HepG2 (cell line): Measurements from ENCODE around the gene PHAX. TPM values are rescaled to one million over a fixed set of nuclear protein-coding genes. Genes with fewer than 3 reads are reported as not detected.

Experiments used
- ATAC-seq: fragments of 200-7000 bp; cut with Tn5 transposase; 3 replicates; pipeline ENCODE4 v1.9.1; 2020; ENCODE audit warnings: mild to moderate bottlenecking, moderate library complexity
- BruUV-seq: library from RNA; stranded (reverse); fragments of 400-500 nt; replicated peaks from 2 replicates; lab custom pipeline; 2021; lab: Mats Ljungman, UMichigan
- CTCF ChIA-PET: fragments of 300-600 bp; formaldehyde crosslinking; extraction: SDS; loops from one replicate; lab custom pipeline; 2021; ENCODE audit warnings: low total read pairs, inconsistent platforms, low intra/inter-chr PET ratio; lab: Yijun Ruan, JAX
- POLR2A ChIA-PET: fragments of 350-600 bp; sonication (Branson Sonifier 250); formaldehyde crosslinking; loops from one replicate; lab custom pipeline; 2020; ENCODE audit warnings: antibody characterized with exemption, inconsistent platforms; lab: Yijun Ruan, JAX
- DNase-seq: peaks from one replicate; pipeline ENCODE4 v3.0.0-alpha.2; 2015; ENCODE audit warnings: low spot score
- FAIRE-seq: peaks from 3 replicates; lab custom pipeline; 2011; peaks lifted over from hg19 to GRCh38; lab: Jason Lieb, UNC
- H2AFZ ChIP-seq: one replicate; pipeline ENCODE4 v1.6.1; 2011; ENCODE audit warnings: low read length, inconsistent platforms
- H3K27ac ChIP-seq: fragments of 300-600 bp; 3 replicates; pipeline ENCODE4 v1.8.0; 2011; ENCODE audit warnings: mixed run types, mild to moderate bottlenecking, mixed read lengths, low read length, inconsistent platforms; ENCODE audit not compliant: insufficient read depth; ENCODE audit errors: extremely low read length
- H3K27me3 ChIP-seq, 2 experiments: fragments of 200-600 bp in 1 of 2; 2 replicates in 1 of 2; 3 replicates in 1 of 2; pipeline versions ENCODE4 v1.6.0 to v1.8.0; 2011; ENCODE audit warnings: low read length in 2 of 2, mild to moderate bottlenecking in 2 of 2, moderate library complexity in 2 of 2, inconsistent platforms in 1 of 2; ENCODE audit not compliant: insufficient read depth in 2 of 2, control insufficient read depth in 1 of 2
- H3K36me3 ChIP-seq, 2 experiments: fragments of 200-600 bp in 1 of 2; replicated peaks in 1 of 2; 2 replicates in 1 of 2; 3 replicates in 1 of 2; pipeline versions ENCODE4 v1.5.1 to v1.8.0; 2011; ENCODE audit warnings: low read length in 2 of 2, inconsistent platforms in 1 of 2; ENCODE audit not compliant: insufficient read depth in 2 of 2, control insufficient read depth in 1 of 2
- H3K4me1 ChIP-seq: 2 replicates; pipeline ENCODE4 v1.5.1; 2012; ENCODE audit warnings: low read length, inconsistent platforms; ENCODE audit not compliant: insufficient read depth
- H3K4me2 ChIP-seq: 2 replicates; pipeline ENCODE4 v1.6.0; 2011; ENCODE audit warnings: low read depth, low read length, inconsistent platforms
- H3K4me3 ChIP-seq, 3 experiments: fragments of 200-600 bp in 1 of 3; sonication (generic), shearing (Covaris generic) in 1 of 3; replicated peaks in 1 of 3; 2 replicates each; pipeline ENCODE4 v1.5.1; 2011 to 2016; ENCODE audit warnings: low read length in 3 of 3, inconsistent platforms in 2 of 3, low read depth in 2 of 3, mild to moderate bottlenecking in 2 of 3, control low read depth in 1 of 3, mixed read lengths in 1 of 3; ENCODE audit not compliant: insufficient read depth in 1 of 3
- H3K79me2 ChIP-seq: one replicate; pipeline ENCODE4 v1.6.1; 2011; ENCODE audit warnings: low read length, inconsistent platforms; ENCODE audit not compliant: insufficient read depth
- H3K9ac ChIP-seq: 2 replicates; pipeline ENCODE4 v1.6.0; 2011; ENCODE audit warnings: mild to moderate bottlenecking, low read depth, low read length, inconsistent platforms; ENCODE audit not compliant: insufficient read depth
- H3K9me3 ChIP-seq: 2 replicates; pipeline ENCODE4 v1.5.1; 2012; ENCODE audit warnings: mild to moderate bottlenecking, low read length
- H4K20me1 ChIP-seq: 2 replicates; pipeline ENCODE4 v1.6.0; 2011; ENCODE audit warnings: inconsistent platforms, mild to moderate bottlenecking, low read length, moderate library complexity; ENCODE audit not compliant: insufficient read depth
- AKAP8 ChIP-seq: sonication (generic); formaldehyde crosslinking; IDR thresholded peaks from 2 replicates; pipeline ENCODE4 v1.5.1; 2020; ENCODE audit warnings: mild to moderate bottlenecking, missing genetic modification reagents
- CC2D1A ChIP-seq: sonication (generic); formaldehyde crosslinking; IDR thresholded peaks from 2 replicates; pipeline ENCODE4 v1.8.1; 2023; ENCODE audit warnings: mild to moderate bottlenecking, missing genetic modification reagents
- ETV5 ChIP-seq: IDR thresholded peaks from 2 replicates; pipeline ENCODE4 v1.6.1; 2018; ENCODE audit warnings: missing biosample characterization, missing genetic modification reagents, inconsistent platforms, borderline replicate concordance
- HNRNPH1 ChIP-seq: fragments of 200-400 bp; formaldehyde crosslinking; optimal IDR thresholded peaks from 2 replicates; pipeline ENCODE3; 2017; ENCODE audit warnings: mild to moderate bottlenecking, low read depth, low read length
- KLF16 ChIP-seq, 2 experiments: sonication (generic) in 1 of 2; formaldehyde crosslinking in 1 of 2; IDR thresholded peaks; 2 replicates each; pipeline versions ENCODE4 v1.6.1 to v1.8.0; 2016 to 2023; ENCODE audit warnings: missing genetic modification reagents in 2 of 2, missing compliant biosample characterization in 1 of 2
- MAFG ChIP-seq: sonication (generic); formaldehyde crosslinking; IDR thresholded peaks from 2 replicates; pipeline ENCODE4 v1.5.1; 2020; ENCODE audit warnings: mild to moderate bottlenecking, missing genetic modification reagents
- MEF2D ChIP-seq: sonication (generic); formaldehyde crosslinking; IDR thresholded peaks from 2 replicates; pipeline ENCODE4 v1.5.1; 2020; ENCODE audit warnings: mild to moderate bottlenecking, missing genetic modification reagents
- NFKB2 ChIP-seq: sonication (generic); formaldehyde crosslinking; IDR thresholded peaks from 2 replicates; pipeline ENCODE4 v1.4.0; 2020; ENCODE audit warnings: missing genetic modification reagents, borderline replicate concordance
- NKX3-1 ChIP-seq: sonication (generic); formaldehyde crosslinking; IDR thresholded peaks from 2 replicates; pipeline ENCODE4 v1.5.0; 2020; ENCODE audit warnings: missing genetic modification reagents
- SKI ChIP-seq: fragments of 450-650 bp; IDR thresholded peaks from one replicate; pipeline ENCODE4 v1.6.1; 2018; ENCODE audit warnings: mild to moderate bottlenecking; ENCODE audit not compliant: partially characterized antibody
- ZNF33B ChIP-seq: sonication (generic); formaldehyde crosslinking; IDR thresholded peaks from 2 replicates; pipeline ENCODE4 v1.5.1; 2020; ENCODE audit warnings: mild to moderate bottlenecking, missing genetic modification reagents
- ZNF569 ChIP-seq: sonication (generic); formaldehyde crosslinking; IDR thresholded peaks from 2 replicates; pipeline ENCODE4 v1.5.0; 2020; ENCODE audit warnings: mild to moderate bottlenecking, missing genetic modification reagents, moderate library complexity, borderline replicate concordance
- WGBS: methylation state at CpG from one replicate; pipeline ENCODE4 v1.1.6; 2017; ENCODE audit warnings: low lambda C conversion rate; 5-methylcytosine and 5-hydroxymethylcytosine counted together
- in situ Hi-C: cut with HindIII; loops from 2 replicates; pipeline ENCODE4 v1.10.0; 2017; ENCODE audit warnings: low pct_unique_long_range_greater_than_20kb; ENCODE audit not compliant: extremely low pct_ligation_motif_present
- intact Hi-C: fragments of 100-400 bp; cut with micrococcal nuclease; formaldehyde crosslinking; loops from one replicate; pipeline ENCODE4 v1.10.0; 2022; ENCODE audit not compliant: unreplicated experiment
- polyA plus RNA-seq, 8 experiments: library from polyadenylated mRNA; depleted of rRNA in 3 of 8; stranded (reverse) in 7 of 8; unstranded in 1 of 8; fragments of >200 nt; fragmentation: Illumina TruSeq in 4 of 8; extraction: Trizol in 4 of 8; gene quantifications; 2 replicates each; pipeline versions ENCODE4 v1.2.1 to v1.2.3, GENCODE V29; 2011 to 2016; ENCODE audit warnings: low read depth in 4 of 8, missing spikeins in 1 of 8, mixed read lengths in 1 of 8; ENCODE audit not compliant: insufficient read depth in 1 of 8
- total RNA-seq, 5 experiments: library from RNA; depleted of rRNA; stranded (reverse); fragments of >200 nt; fragmentation: Illumina TruSeq; extraction: Trizol; gene quantifications; 2 replicates each; pipeline ENCODE4 v1.2.3, GENCODE V29; 2016; ENCODE audit warnings: low read depth in 1 of 5
- TF ChIP-seq, protein P1 (sequence below): conservative IDR thresholded peaks from 2 replicates; pipeline ENCODE4 v1.6.1; 2018; ENCODE audit warnings: missing genetic modification reagents
- TF ChIP-seq, protein P2 (sequence below): sonication (generic); formaldehyde crosslinking; IDR thresholded peaks from 2 replicates; pipeline ENCODE4 v1.4.0; 2020; ENCODE audit warnings: missing genetic modification reagents, borderline replicate concordance

PHAX gene
- total and polyA plus RNA-seq, 2 of the 13 experiments (the other 11 are each of a cell fraction or from before 2014, with no cell fraction given), result 20.0 to 59.7 TPM

DNA sequence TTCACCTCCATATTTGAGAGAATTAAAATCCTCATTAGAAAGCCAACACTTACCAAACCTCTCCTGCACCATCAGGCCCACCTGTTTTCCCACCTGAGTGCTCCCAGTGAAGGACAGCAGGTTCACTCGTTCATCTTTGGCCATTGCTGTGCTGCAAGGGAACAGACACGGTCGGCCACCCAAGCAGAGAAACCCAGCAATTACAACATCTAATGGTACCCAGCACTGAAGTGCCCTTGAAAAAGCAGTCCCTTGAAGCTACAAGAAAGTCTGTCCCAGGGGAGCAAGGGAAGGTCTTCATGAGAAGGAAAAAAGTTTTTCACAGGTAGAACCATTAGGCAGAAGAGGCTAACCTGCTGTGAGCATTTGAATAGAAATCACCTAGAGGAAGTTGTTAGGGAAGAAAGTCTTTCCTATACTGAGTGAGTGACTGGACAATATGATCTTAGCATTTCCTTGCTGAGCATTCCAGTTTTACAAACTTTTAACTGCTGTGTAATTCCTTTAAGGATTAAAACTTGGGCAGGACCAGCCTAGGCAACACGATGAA is 32.5 kb upstream of the PHAX start:
- Histone ChIP-seq H3K9ac (no peak overlapping the region), H3K27me3 (no peaks in the 10 kb centered on the region), H3K79me2 (no peaks in the 10 kb centered on the region), H2AFZ (no peak overlapping the region), H3K9me3 (no peaks in the 10 kb centered on the region), H3K4me1 (no peaks in the 10 kb centered on the region), H3K4me3 (no peak overlapping the region), H3K36me3 (peaks cover 8 to 59% of the 10 kb centered on the region in 2 experiments; a peak in 4 of 5 replicates), H3K4me2 (no peak overlapping the region), H4K20me1 (no peaks in the 10 kb centered on the region), H3K27ac (no peak overlapping the region)
- ChIA-PET CTCF (no interaction called here), POLR2A (no interaction called here)
- in situ Hi-C loops (no loop called here), intact Hi-C loops (no loop called here)
- BruUV-seq, result no TSS peak
- TF ChIP-seq SKI, result no peak
- TF ChIP-seq NFKB2 (CRISPR knock-in tag), result no peak
- TF ChIP-seq ETV5 (CRISPR knock-in tag), result no peak
- TF ChIP-seq MAFG, result no peak
- WGBS, result 98% methylated on average over 4 of the region's 4 CpGs
- no peak for ATAC-seq
- FAIRE-seq, result no peak
- no peak for DNase-seq

DNA sequence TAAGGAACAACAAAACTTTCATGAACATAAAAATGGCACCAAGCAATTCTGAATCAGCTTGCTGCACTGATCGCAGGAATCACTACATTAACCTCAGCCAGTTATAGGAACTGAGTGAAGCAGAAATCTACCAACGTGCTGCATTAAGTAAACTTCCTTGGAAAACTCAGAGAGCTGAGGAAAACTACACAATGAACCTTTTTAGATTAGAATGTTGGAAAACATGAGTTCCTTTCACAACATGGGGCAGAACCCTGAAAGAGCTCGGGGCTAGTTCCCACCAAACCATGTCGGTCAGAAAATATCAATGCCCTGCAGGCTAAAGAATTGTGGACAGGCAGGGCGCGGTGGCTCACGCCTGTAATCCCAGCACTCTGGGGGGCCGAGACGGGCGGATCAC is 25.1 kb upstream of the PHAX start:
- no peak overlapping the region for H3K27ac ChIP-seq
- H3K4me3 ChIP-seq, result no peak overlapping the region
- no TSS peak for BruUV-seq
- no peak overlapping the region for H2AFZ ChIP-seq
- H3K9me3 ChIP-seq, result no peaks in the 10 kb centered on the region
- in situ Hi-C loops, result no loop called here
- no peaks in the 10 kb centered on the region for H3K79me2 ChIP-seq
- ATAC-seq (no peak), DNase-seq (no peak), FAIRE-seq (no peak)
- no peak overlapping the region for H3K4me2 ChIP-seq
- H3K4me1 ChIP-seq, result no peaks in the 10 kb centered on the region
- no peak overlapping the region for H3K9ac ChIP-seq
- CTCF ChIA-PET, result no interaction called here
- 97% methylated on average over 10 of the region's 10 CpGs for WGBS
- no peaks in the 10 kb centered on the region for H4K20me1 ChIP-seq
- POLR2A ChIA-PET, result interaction anchor here (1.1 kb wide), 1 partner anchor 19 kb away, joined by 4 read pairs; the partner anchor contains the start of gene ALDH7A1
- intact Hi-C loops, result no loop called here
- peaks cover 8 to 48% of the 10 kb centered on the region in 2 experiments for H3K36me3 ChIP-seq
- no peaks in the 10 kb centered on the region for H3K27me3 ChIP-seq
- TF ChIP-seq AKAP8 (CRISPR knock-in tag) (no peak), MEF2D (CRISPR knock-in tag) (no peak), KLF16 (CRISPR knock-in tag; IDR thresholded peaks at IDR 0.05) (no peak), ZNF33B (CRISPR knock-in tag) (no peak), CC2D1A (CRISPR knock-in tag) (no peak), HNRNPH1 (no peak), NKX3-1 (no peak), ZNF569 (CRISPR knock-in tag) (no peak)
- TF ChIP-seq, protein P1, sequence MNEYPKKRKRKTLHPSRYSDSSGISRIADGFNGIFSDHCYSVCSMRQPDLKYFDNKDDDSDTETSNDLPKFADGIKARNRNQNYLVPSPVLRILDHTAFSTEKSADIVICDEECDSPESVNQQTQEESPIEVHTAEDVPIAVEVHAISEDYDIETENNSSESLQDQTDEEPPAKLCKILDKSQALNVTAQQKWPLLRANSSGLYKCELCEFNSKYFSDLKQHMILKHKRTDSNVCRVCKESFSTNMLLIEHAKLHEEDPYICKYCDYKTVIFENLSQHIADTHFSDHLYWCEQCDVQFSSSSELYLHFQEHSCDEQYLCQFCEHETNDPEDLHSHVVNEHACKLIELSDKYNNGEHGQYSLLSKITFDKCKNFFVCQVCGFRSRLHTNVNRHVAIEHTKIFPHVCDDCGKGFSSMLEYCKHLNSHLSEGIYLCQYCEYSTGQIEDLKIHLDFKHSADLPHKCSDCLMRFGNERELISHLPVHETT, result no peak
- TF ChIP-seq, protein P2, sequence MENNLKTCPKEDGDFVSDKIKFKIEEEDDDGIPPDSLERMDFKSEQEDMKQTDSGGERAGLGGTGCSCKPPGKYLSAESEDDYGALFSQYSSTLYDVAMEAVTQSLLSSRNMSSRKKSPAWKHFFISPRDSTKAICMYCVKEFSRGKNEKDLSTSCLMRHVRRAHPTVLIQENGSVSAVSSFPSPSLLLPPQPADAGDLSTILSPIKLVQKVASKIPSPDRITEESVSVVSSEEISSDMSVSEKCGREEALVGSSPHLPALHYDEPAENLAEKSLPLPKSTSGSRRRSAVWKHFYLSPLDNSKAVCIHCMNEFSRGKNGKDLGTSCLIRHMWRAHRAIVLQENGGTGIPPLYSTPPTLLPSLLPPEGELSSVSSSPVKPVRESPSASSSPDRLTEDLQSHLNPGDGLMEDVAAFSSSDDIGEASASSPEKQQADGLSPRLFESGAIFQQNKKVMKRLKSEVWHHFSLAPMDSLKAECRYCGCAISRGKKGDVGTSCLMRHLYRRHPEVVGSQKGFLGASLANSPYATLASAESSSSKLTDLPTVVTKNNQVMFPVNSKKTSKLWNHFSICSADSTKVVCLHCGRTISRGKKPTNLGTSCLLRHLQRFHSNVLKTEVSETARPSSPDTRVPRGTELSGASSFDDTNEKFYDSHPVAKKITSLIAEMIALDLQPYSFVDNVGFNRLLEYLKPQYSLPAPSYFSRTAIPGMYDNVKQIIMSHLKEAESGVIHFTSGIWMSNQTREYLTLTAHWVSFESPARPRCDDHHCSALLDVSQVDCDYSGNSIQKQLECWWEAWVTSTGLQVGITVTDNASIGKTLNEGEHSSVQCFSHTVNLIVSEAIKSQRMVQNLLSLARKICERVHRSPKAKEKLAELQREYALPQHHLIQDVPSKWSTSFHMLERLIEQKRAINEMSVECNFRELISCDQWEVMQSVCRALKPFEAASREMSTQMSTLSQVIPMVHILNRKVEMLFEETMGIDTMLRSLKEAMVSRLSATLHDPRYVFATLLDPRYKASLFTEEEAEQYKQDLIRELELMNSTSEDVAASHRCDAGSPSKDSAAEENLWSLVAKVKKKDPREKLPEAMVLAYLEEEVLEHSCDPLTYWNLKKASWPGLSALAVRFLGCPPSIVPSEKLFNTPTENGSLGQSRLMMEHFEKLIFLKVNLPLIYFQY (CRISPR knock-in tag), result no peak
